PC-3 (cell line): ENCODE measurements around the gene TOX4. TPM values are rescaled to one million over a fixed set of nuclear protein-coding genes. Genes with fewer than 3 reads are reported as not detected.
"Not testable (repeated sequence)": the region's sequence is repeated elsewhere in the genome, so short reads cannot be mapped to it uniquely, and the experiment has no call there.

Experiments
- ATAC-seq: fragments of 200-7000 bp; cut with Tn5 transposase; 2 replicates; pipeline ENCODE4 v1.9.1; 2020; ENCODE audit warnings: mild to moderate bottlenecking, moderate library complexity
- BruUV-seq: library from RNA; stranded (reverse); fragments of 400-500 nt; replicated peaks from 2 replicates; lab custom pipeline; 2021; lab: Mats Ljungman, UMichigan
- CTCF ChIA-PET: fragments of 300-600 bp; sonication (Branson Sonifier 250); formaldehyde crosslinking; loops from one replicate; lab custom pipeline; 2022; ENCODE audit warnings: antibody characterized with exemption; lab: Charles Lee
- POLR2A ChIA-PET: fragments of 300-600 bp; sonication (Branson Sonifier 250); formaldehyde crosslinking; loops from one replicate; lab custom pipeline; 2022; ENCODE audit warnings: antibody characterized with exemption; ENCODE audit not compliant: unreplicated experiment; lab: Charles Lee
- DNase-seq: peaks from one replicate; pipeline ENCODE4 v3.0.0-alpha.2; 2015
- H2AFZ ChIP-seq: fragments of 300-600 bp; sonication (generic); 2 replicates; pipeline ENCODE4 v1.6.0; 2016; ENCODE audit warnings: antibody characterized with exemption, low read length
- H3F3A ChIP-seq: fragments of 300-600 bp; sonication (generic); one replicate; pipeline ENCODE4 v1.6.0; 2017; ENCODE audit warnings: antibody characterized with exemption, low read length, control low read depth, mild to moderate bottlenecking; ENCODE audit not compliant: unreplicated experiment
- H3K27ac ChIP-seq: fragments of 300-600 bp; sonication (generic); 2 replicates; pipeline ENCODE4 v1.5.1; 2016; ENCODE audit warnings: mild to moderate bottlenecking, low read length
- H3K27me3 ChIP-seq: fragments of 300-600 bp; sonication (generic); 2 replicates; pipeline ENCODE4 v1.6.1; 2016; ENCODE audit warnings: low read length, mixed read lengths
- H3K36me3 ChIP-seq: fragments of 300-600 bp; sonication (generic); 2 replicates; pipeline ENCODE4 v1.6.1; 2016; ENCODE audit warnings: low read depth, mixed run types, low read length, mixed read lengths
- H3K4me1 ChIP-seq: fragments of 300-600 bp; sonication (generic); 2 replicates; pipeline ENCODE4 v1.5.1; 2016; ENCODE audit warnings: low read length; ENCODE audit not compliant: insufficient read depth
- H3K4me2 ChIP-seq: fragments of 300-600 bp; sonication (generic); 2 replicates; pipeline ENCODE4 v1.6.0; 2016; ENCODE audit warnings: low read length
- H3K4me3 ChIP-seq: fragments of 300-600 bp; sonication (generic); 2 replicates; pipeline ENCODE4 v1.5.1; 2016; ENCODE audit warnings: mild to moderate bottlenecking, low read length, mixed read lengths
- H3K79me2 ChIP-seq: fragments of 300-600 bp; sonication (generic); 2 replicates; pipeline ENCODE4 v1.6.1; 2017; ENCODE audit warnings: low read length, mixed read lengths
- H3K9ac ChIP-seq: fragments of 300-600 bp; sonication (generic); 2 replicates; pipeline ENCODE4 v1.6.0; 2016; ENCODE audit warnings: mild to moderate bottlenecking, low read length
- H3K9me2 ChIP-seq: fragments of 300-600 bp; sonication (generic); replicated peaks from 2 replicates; pipeline ENCODE4 v1.6.1; 2016; ENCODE audit warnings: mixed run types, low read length, mixed read lengths
- H3K9me3 ChIP-seq: fragments of 300-600 bp; sonication (generic); 2 replicates; pipeline ENCODE4 v1.6.1; 2016; ENCODE audit warnings: low read length, mixed read lengths
- H4K20me1 ChIP-seq: fragments of 300-600 bp; sonication (generic); 2 replicates; pipeline ENCODE4 v1.6.1; 2016; ENCODE audit warnings: low read length, mixed read lengths
- CTCF ChIP-seq: fragments of 300-600 bp; sonication (generic); conservative IDR thresholded peaks from 2 replicates; pipeline ENCODE4 v1.5.1; 2017; ENCODE audit warnings: antibody characterized with exemption, low read depth, mild to moderate bottlenecking, low read length
- EZH2 ChIP-seq: fragments of 300-600 bp; sonication (generic); IDR thresholded peaks from one replicate; pipeline ENCODE4 v1.6.1; 2017; ENCODE audit warnings: antibody characterized with exemption, mild to moderate bottlenecking, low read length; ENCODE audit not compliant: unreplicated experiment
- EZH2phosphoT487 ChIP-seq: fragments of 300-600 bp; sonication (generic); IDR thresholded peaks from 2 replicates; pipeline ENCODE4 v1.6.1; 2018; ENCODE audit warnings: mild to moderate bottlenecking, antibody characterized with exemption, low read length, borderline replicate concordance
- intact Hi-C: fragments of 100-400 bp; cut with micrococcal nuclease; formaldehyde crosslinking; loops from 2 replicates; pipeline ENCODE4 v1.9.0; 2023
- total RNA-seq: library from RNA; depleted of rRNA; stranded (reverse); fragments of >200 nt; gene quantifications from 2 replicates; pipeline ENCODE4 v1.2.3, GENCODE V29; 2014

The TOX4 gene
- total RNA-seq, 1 experiment from 2014 or later: 26.7 TPM

- H3K9ac ChIP-seq: peak overlapping the region; percentile 85
- ChIA-PET CTCF (interaction anchor here (1.1 to 1.2 kb wide), 2 partner anchors 18 to 40 kb away, joined by 4 to 17 read pairs; partner anchors contain the start of genes CHD8 and TOX4), POLR2A (interaction anchor here (0.6 to 1.2 kb wide), 4 partner anchors 13 to 99 kb away, joined by 4 to 16 read pairs (median 7); partner anchors contain the start of gene CHD8)
- H2AFZ ChIP-seq: peak overlapping the region; percentile 73
- DNase-seq (peak; percentile 99), ATAC-seq (peak; percentile 99)
- peak overlapping the region; percentile 45 for H3K27ac ChIP-seq
- H3K79me2 ChIP-seq: peaks cover 92% of the 10 kb centered on the region
- peak overlapping the region; percentile 85 for H3K4me3 ChIP-seq
- H4K20me1 ChIP-seq: 0 out of 2 replicates have a peak, but pooled peaks cover 3% of the 10 kb centered on the region
- H3K9me2 ChIP-seq: no peaks in the 10 kb centered on the region
- no peaks in the 10 kb centered on the region for H3F3A ChIP-seq
- H3K4me2 ChIP-seq: peak overlapping the region; percentile 95
- H3K4me1 ChIP-seq: peaks cover 15% of the 10 kb centered on the region
- H3K36me3 ChIP-seq: 0 out of 2 replicates have a peak, but pooled peaks cover 6% of the 10 kb centered on the region
- TSS peak; percentile 94 for BruUV-seq
- intact Hi-C loops: loop anchor here (1.0 kb wide), 2 partner anchors 19 to 39 kb away; partner anchors contain the start of genes CHD8 and RAB2B
- H3K9me3 ChIP-seq: no peaks in the 10 kb centered on the region
- TF ChIP-seq CTCF: no peak
- no peak for TF ChIP-seq EZH2
- no peak for TF ChIP-seq EZH2phosphoT487
- no peaks in the 10 kb centered on the region for H3K27me3 ChIP-seq
These were observed 39.7 kb upstream of the TOX4 start for GRCh38 chr14:21437063-21437901.

GRCh38 chr14:21440859-21441258 is 36.1 kb upstream of the TOX4 start:
- no peaks in the 10 kb centered on the region; the same call in 1 of the 2 replicates for H4K20me1 ChIP-seq
- intact Hi-C loops: no loop called here
- no peaks in the 10 kb centered on the region for H3K9me2 ChIP-seq
- ChIA-PET POLR2A (no interaction called here), CTCF (no interaction called here)
- no peak for DNase-seq
- H3K27me3 ChIP-seq: no peaks in the 10 kb centered on the region
- H3K9me3 ChIP-seq: no peaks in the 10 kb centered on the region
- BruUV-seq: no TSS peak
- H3K9ac ChIP-seq: no peak overlapping the region
- H3K79me2 ChIP-seq: peaks cover 90% of the 10 kb centered on the region
- no peak overlapping the region for H2AFZ ChIP-seq
- TF ChIP-seq EZH2phosphoT487 (no peak), EZH2 (no peak), CTCF (no peak)
- no peak for ATAC-seq
- peaks cover 14% of the 10 kb centered on the region for H3K4me1 ChIP-seq
- H3K36me3 ChIP-seq: no peaks in the 10 kb centered on the region
- H3F3A ChIP-seq: no peaks in the 10 kb centered on the region
- no peak overlapping the region for H3K27ac ChIP-seq
- H3K4me2 ChIP-seq: no peak overlapping the region
- H3K4me3 ChIP-seq: no peak overlapping the region

- POLR2A ChIA-PET, H3K27ac ChIP-seq, H3K27me3 ChIP-seq, intact Hi-C loops, H3K9me2 ChIP-seq, ATAC-seq, CTCF ChIA-PET, H4K20me1 ChIP-seq, H3K9ac ChIP-seq, DNase-seq, H3K4me1 ChIP-seq, H3K36me3 ChIP-seq, H3K4me3 ChIP-seq, H2AFZ ChIP-seq, H3F3A ChIP-seq, H3K4me2 ChIP-seq, H3K9me3 ChIP-seq, BruUV-seq: not testable (repeated sequence)
- H3K79me2 ChIP-seq: peaks cover 92% of the 10 kb centered on the region
These were observed 34.3 kb upstream of the TOX4 start for GRCh38 chr14:21442657-21443056.
